ENCODE data around the gene MINDY4B. TPM values are rescaled to one million over a fixed set of nuclear protein-coding genes. Genes with fewer than 3 reads are reported as not detected.

The MINDY4B gene
- polyA plus RNA-seq, 1 of the 3 experiments (the other 2 are of a cell fraction) = not detected

GRCh38 chr3:150848864-150849263 lies 56.4 kb downstream of the MINDY4B start (continued):
- TF ChIP-seq EP300 (IDR thresholded peaks at IDR 0.05; ENCODE audit: borderline replicate concordance in 1 of 2, low read depth in 1 of 2, low read length in 1 of 2) = no peak

- Histone ChIP-seq H3K4me2 (no peak overlapping the region), H4K20me1 (ENCODE audit: insufficient read depth) (no peaks in the 10 kb centered on the region), H3K27me3 (ENCODE audit: insufficient read depth) (no peaks in the 10 kb centered on the region), H2AFZ (ENCODE audit: low read depth) (no peak overlapping the region), H3K36me3 (replicated peaks in 1 of 2; ENCODE audit: control insufficient read depth in 1 of 2, insufficient read depth in 2 of 2, low read length in 1 of 2) (no peaks in the 10 kb centered on the region), H3K9me3 (no peaks in the 10 kb centered on the region), H3K79me2 (ENCODE audit: insufficient read depth) (no peaks in the 10 kb centered on the region), H3K4me3 (ENCODE audit: low read depth in 2 of 2, low read length in 1 of 2) (no peak overlapping the region), H3F3A (replicated peaks; ENCODE audit: insufficient read depth) (no peaks in the 10 kb centered on the region), H3K9me2 (no peaks in the 10 kb centered on the region), H3K4me1 (ENCODE audit: control insufficient read depth in 1 of 2, insufficient read depth in 2 of 2, low read depth in 1 of 2, low read length in 1 of 2) (no peaks in the 10 kb centered on the region), H3K9ac (no peak overlapping the region), H3K27ac (ENCODE audit: low read depth in 2 of 2, low read length in 1 of 2) (no peak overlapping the region)
- CTCF ChIA-PET = interaction anchor here (0.6 to 1.5 kb wide), 4 partner anchors 16 to 321 kb away, joined by 3 to 4 read pairs (median 3); no protein-coding TSS in a partner anchor
- POLR2A ChIA-PET = no interaction called here
- DNase-seq = no peak
- TF ChIP-seq EP300 (IDR thresholded peaks at IDR 0.05; ENCODE audit: borderline replicate concordance in 1 of 2, low read depth in 1 of 2, low read length in 1 of 2) (no peak), JUND (IDR thresholded peaks at IDR 0.05) (no peak), MXI1 (IDR thresholded peaks at IDR 0.05; ENCODE audit: low read depth, low read length) (no peak), FOXJ3 (CRISPR knock-in tag; IDR thresholded peaks at IDR 0.05) (no peak), CHD2 (IDR thresholded peaks at IDR 0.05; ENCODE audit: low read length, partially characterized antibody) (no peak), SMC3 (IDR thresholded peaks at IDR 0.05; ENCODE audit: low read depth, low read length) (no peak), POLR2AphosphoS5 (IDR thresholded peaks at IDR 0.05; ENCODE audit: low read depth, low read length) (no peak), SIN3A (IDR thresholded peaks at IDR 0.05; ENCODE audit: borderline replicate concordance, low read depth, low read length) (no peak), TCF12 (IDR thresholded peaks at IDR 0.05) (no peak), GATA2 (CRISPR knock-in tag; IDR thresholded peaks at IDR 0.05) (no peak), TAF1 (IDR thresholded peaks at IDR 0.05; ENCODE audit: borderline replicate concordance, low read depth, low read length) (no peak)
- TF ChIP-seq, protein P1, sequence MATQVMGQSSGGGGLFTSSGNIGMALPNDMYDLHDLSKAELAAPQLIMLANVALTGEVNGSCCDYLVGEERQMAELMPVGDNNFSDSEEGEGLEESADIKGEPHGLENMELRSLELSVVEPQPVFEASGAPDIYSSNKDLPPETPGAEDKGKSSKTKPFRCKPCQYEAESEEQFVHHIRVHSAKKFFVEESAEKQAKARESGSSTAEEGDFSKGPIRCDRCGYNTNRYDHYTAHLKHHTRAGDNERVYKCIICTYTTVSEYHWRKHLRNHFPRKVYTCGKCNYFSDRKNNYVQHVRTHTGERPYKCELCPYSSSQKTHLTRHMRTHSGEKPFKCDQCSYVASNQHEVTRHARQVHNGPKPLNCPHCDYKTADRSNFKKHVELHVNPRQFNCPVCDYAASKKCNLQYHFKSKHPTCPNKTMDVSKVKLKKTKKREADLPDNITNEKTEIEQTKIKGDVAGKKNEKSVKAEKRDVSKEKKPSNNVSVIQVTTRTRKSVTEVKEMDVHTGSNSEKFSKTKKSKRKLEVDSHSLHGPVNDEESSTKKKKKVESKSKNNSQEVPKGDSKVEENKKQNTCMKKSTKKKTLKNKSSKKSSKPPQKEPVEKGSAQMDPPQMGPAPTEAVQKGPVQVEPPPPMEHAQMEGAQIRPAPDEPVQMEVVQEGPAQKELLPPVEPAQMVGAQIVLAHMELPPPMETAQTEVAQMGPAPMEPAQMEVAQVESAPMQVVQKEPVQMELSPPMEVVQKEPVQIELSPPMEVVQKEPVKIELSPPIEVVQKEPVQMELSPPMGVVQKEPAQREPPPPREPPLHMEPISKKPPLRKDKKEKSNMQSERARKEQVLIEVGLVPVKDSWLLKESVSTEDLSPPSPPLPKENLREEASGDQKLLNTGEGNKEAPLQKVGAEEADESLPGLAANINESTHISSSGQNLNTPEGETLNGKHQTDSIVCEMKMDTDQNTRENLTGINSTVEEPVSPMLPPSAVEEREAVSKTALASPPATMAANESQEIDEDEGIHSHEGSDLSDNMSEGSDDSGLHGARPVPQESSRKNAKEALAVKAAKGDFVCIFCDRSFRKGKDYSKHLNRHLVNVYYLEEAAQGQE (IDR thresholded peaks at IDR 0.05; ENCODE audit: low read depth, low read length) = no peak
- TF ChIP-seq, protein P2, sequence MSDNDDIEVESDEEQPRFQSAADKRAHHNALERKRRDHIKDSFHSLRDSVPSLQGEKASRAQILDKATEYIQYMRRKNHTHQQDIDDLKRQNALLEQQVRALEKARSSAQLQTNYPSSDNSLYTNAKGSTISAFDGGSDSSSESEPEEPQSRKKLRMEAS (IDR thresholded peaks at IDR 0.05; ENCODE audit: low read depth) = no peak
- 82% methylated on average over 1 of the region's 1 CpG for WGBS (ENCODE audit: low lambda C conversion rate)
Measured at GRCh38 chr3:150847433-150847832, 57.8 kb downstream of the MINDY4B start.

GRCh38 chr3:150844484-150844883 lies 60.8 kb downstream of the MINDY4B start:
- Histone ChIP-seq H3K36me3 (replicated peaks in 1 of 2; ENCODE audit: control insufficient read depth in 1 of 2, insufficient read depth in 2 of 2, low read length in 1 of 2) (no peaks in the 10 kb centered on the region), H4K20me1 (ENCODE audit: insufficient read depth) (no peaks in the 10 kb centered on the region), H3K4me2 (no peak overlapping the region), H3K4me1 (ENCODE audit: control insufficient read depth in 1 of 2, insufficient read depth in 2 of 2, low read depth in 1 of 2, low read length in 1 of 2) (no peaks in the 10 kb centered on the region), H3F3A (replicated peaks; ENCODE audit: insufficient read depth) (no peaks in the 10 kb centered on the region), H3K27me3 (ENCODE audit: insufficient read depth) (no peaks in the 10 kb centered on the region), H2AFZ (ENCODE audit: low read depth) (no peak overlapping the region), H3K27ac (ENCODE audit: low read depth in 2 of 2, low read length in 1 of 2) (no peak overlapping the region), H3K9me3 (no peaks in the 10 kb centered on the region), H3K9ac (no peak overlapping the region), H3K9me2 (no peaks in the 10 kb centered on the region), H3K79me2 (ENCODE audit: insufficient read depth) (no peaks in the 10 kb centered on the region), H3K4me3 (ENCODE audit: low read depth in 2 of 2, low read length in 1 of 2) (no peak overlapping the region)
- WGBS (ENCODE audit: low lambda C conversion rate) = 0% methylated on average over 3 of the region's 3 CpGs
- POLR2A ChIA-PET = no interaction called here
- DNase-seq = no peak
- CTCF ChIA-PET = no interaction called here
- TF ChIP-seq TEAD4 (IDR thresholded peaks at IDR 0.05; ENCODE audit: borderline replicate concordance, insufficient read depth) (no peak), RCOR1 (IDR thresholded peaks at IDR 0.05; ENCODE audit: low read length) (no peak), TCF12 (IDR thresholded peaks at IDR 0.05) (no peak), FOXM1 (IDR thresholded peaks at IDR 0.05; ENCODE audit: low read depth) (no peak), MEF2A (IDR thresholded peaks at IDR 0.05; ENCODE audit: borderline replicate concordance, low read depth) (no peak), CHD2 (IDR thresholded peaks at IDR 0.05; ENCODE audit: low read length, partially characterized antibody) (no peak), USF2 (IDR thresholded peaks at IDR 0.05; ENCODE audit: borderline replicate concordance, low read depth, low read length) (no peak), EZH2phosphoT487 (IDR thresholded peaks at IDR 0.05; ENCODE audit: borderline replicate concordance, low read depth) (no peak)

All from SK-N-SH (cell line).